OCI-M1 (cell line): ENCODE data around the gene SCARB2.

ENCODE experiments used
- DNase-seq: peaks from one replicate; lab custom pipeline; 2025; lab: John Stamatoyannopoulos, UW

SCARB2 gene

GRCh38 chr4:76224171-76224570, 10.5 kb upstream of the SCARB2 start:
- DNase-seq, result no peak

GRCh38 chr4:76219299-76220055, 5.9 kb upstream of the SCARB2 start:
- DNase-seq, result no peak

DNA sequence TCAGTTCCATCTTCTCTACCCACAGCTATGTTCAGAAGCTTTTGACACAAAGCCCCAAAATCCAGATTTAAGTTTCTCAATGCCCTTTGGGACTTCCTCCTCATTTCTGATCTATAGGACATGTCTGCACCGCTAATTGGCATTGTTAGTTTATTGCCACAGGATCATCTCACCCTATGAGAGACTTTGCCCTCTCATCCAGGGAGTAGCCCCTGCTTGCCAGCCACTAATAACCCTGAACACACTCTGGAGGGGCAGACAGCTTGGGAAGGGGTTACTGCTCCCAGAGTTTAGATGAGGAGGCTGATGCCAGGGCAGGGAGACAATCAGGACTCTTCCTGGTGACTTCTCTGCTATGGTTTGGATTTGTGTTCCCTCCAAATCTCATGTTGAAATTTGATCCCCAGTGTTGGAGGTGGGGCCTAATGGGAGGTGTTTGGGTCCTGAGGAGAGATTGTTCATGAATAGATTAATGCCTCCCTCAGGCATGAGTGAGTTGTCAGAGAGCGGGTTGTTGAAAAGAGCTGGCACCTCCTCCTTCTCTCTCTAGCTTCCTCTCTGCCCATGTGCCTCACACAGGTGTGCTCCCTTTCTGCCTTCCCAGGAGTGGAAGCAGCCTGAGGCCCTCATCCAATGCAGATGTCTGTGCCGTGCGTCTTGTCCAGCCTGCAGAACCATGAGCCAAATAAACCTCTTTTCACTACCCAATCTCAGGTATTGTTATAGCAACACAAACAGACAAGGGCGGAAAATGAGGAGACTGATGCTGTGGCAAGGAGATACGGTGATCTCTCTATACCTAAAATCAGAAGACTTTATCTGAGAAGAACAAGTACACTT, 3.6 kb upstream of the SCARB2 start:
- peak; percentile 19 for DNase-seq

DNA sequence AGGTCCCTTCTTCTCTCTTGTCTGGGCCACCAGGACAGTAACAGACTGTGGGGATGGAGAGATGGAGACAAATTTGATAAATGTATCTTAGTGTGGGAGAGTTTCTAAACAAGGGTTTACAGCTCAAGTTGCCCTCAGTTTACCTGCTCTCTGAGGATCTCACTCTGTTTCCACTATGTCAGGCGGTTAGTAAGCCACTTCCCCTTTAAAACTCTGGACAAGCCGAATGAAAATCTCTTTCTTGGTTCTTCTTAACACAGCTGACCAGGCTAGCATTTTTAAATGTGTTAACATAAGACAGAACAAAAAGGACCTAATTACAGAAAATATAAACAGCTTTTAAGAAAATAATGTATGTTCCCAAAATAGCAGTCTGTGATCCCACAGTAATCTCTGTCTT, 2.9 kb upstream of the SCARB2 start:
- peak; percentile 16 for DNase-seq

- no peak for DNase-seq
Measured at GRCh38 chr4:76215077-76215476, 1.5 kb upstream of the SCARB2 start.

GRCh38 chr4:76214177-76214675, 602 bp upstream of the SCARB2 start:
- DNase-seq, result no peak

- DNase-seq, result no peak
Measured at GRCh38 chr4:76212851-76213414, 691 bp downstream of the SCARB2 start.

DNA sequence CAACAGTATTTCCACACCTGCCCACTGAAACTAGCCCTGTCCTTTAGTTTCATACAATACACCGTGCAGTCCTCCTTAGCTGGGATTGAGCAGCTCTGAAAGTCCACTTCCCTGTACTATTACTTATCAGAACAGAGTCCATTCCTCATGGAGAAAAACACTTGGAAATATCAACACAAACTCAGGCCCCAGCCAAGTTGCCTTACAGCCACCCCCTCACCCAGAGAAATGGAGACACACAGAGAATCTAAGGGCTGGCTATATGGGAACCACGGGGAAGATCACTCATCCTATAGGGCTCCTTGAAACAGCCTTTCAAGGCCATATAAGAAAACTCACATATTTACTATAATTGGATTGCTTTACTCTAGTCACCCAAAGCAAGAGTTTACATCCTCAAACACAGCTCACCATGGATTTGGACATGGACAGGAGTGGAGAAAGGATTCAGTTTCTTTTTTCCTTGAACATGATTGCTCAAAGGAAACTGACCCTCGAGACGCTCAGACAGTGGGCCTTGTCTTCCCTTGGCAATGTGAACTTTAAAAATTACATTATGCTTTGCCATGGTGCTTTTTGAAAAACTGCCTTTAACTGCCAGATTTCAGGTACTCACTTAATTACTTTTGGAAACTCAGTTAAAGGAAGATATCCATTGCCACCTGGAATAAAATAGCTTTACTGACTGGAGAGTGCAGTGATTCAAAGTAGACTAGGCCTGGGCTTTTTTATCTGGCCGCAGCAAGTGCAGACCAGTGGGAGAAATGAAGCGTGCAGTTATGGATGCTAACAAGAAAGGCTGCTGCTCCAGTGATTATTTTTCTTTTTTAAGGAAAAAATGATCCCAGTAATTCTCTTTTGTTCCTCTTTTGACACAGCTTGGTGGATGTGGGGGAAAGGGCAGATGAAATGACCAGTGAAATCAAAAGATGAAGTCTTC, 1.6 kb downstream of the SCARB2 start:
- peak; percentile 6 for DNase-seq

GRCh38 chr4:76210452-76210851, 3.2 kb downstream of the SCARB2 start:
- peak; percentile 60 for DNase-seq

- DNase-seq, result no peak
Measured at GRCh38 chr4:76209881-76210280, 3.7 kb downstream of the SCARB2 start.

GRCh38 chr4:76208005-76208765, 5.4 kb downstream of the SCARB2 start:
- DNase-seq, result peak; percentile 69

- DNase-seq, result no peak
Measured at GRCh38 chr4:76207549-76207948, 6.1 kb downstream of the SCARB2 start.

DNA sequence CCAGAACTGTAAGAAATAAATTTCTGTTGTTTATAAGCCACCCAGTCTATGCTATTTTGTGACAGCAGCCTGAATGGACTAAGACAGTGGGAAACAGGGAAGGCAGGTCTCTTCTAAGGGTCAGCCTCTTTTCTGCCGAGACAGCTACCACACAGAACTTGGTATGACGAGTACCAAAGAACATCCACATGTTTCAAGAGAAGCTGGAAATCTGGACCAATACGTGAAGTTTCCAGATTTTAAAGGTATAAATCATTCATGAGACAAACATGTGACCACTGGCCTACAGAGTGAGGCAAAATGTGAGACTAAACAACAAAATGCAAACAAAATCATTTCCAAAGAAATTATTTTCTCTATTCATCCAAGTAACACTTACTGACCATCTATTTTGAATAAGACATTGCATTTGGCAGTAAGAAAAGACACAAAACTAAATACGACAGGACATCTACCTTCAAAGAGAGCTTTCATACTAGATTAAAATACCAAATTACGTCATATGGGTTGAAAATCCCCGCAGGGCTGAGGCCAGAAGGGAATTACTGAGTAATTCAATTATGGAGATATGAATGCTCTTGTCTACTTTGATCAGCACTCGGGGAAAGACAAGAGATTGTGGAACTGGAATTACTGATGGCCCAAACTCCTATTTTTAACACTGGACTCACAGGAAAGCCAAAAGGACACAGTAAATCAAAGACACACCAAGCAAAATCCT, 7.2 kb downstream of the SCARB2 start:
- DNase-seq, result no peak

DNA sequence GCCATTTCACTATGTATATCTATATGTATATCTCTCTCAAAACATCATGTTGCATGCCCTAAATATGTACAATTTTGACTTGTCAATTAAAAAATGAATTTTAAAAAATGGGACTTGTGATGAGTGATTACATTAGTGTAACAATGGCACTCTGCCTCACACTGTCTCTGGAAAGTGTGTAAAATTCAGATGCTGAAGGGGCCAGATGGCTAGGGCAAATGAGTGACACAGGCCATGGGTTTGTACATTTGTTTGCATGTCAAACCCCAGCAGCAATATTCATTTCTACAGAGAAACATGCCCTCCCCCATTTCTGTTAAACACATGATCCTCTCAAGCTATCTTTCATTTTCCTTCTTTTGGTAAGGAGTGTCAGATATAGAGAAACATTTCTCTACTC, 8.1 kb downstream of the SCARB2 start:
- no peak for DNase-seq

DNA sequence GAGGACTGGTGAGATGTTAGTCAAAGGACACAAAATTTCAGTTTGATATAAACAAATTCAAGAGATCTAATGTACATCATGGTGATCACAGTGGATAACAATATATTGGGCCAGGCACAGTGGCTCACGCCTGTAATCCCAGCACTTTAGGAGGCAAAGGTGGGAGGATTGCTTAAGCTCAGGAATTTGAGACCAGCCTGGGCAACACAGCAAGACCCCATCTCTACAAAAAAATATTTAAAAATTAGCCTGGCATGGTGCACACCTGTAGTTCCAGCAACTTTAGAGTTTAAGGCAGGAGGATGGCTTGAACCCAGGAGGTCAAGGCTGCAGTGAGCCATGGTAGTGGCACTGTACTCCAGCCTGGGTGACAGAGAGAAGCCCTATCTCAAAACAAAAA, 8.7 kb downstream of the SCARB2 start:
- DNase-seq, result no peak

- no peak for DNase-seq
Measured at GRCh38 chr4:76203541-76203940, 10.1 kb downstream of the SCARB2 start.

- no peak for DNase-seq
Measured at GRCh38 chr4:76201276-76201675, 12.3 kb downstream of the SCARB2 start.

DNA sequence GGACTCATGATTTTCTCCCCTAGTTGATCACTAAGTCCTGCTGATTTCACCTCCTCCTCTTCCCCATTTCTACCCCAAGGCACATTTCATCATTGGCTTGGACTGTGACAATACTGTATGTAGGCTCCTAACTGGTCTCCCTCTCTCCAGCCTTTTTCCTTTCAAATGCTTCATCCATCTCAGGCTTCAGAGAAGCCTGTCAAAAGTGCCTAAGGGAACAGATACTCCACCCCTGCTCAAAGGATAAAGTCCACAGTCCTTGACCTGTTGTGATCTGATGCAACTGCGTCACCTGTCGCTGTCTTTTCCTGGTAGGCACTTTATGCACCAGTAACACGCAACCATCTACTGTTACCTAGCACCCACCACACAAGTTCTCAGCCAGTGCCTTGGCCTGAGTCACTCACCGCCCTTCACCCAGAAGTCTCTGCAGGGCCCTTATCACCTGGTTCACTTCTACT, 12.8 kb downstream of the SCARB2 start:
- DNase-seq, result peak; percentile 15

DNA sequence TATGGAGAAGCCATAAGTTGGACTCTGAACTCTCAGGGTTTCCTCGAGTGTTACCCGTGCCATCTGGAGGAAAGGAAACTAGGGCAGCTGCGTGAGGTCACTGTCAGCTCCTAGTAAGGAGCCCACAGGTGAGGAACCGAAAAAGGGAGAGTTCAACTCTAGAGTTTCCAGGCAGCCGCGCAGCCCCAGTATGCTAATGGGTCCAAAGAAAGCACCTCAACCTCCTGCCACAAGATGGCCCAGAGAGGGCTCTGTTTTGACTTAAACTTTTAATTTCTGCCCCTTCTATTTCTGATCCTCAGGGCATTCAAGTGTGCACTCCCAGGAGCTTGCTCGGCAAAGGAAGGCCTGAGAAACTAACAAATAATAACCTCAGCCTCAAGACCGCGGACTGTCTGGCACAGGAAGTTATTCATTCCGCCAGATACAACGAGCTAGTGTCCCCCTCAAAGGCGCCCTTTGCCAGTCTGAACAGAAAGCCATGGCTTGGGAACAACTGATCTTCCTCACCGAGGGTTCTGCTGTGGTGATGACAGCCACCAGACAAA, 13.9 kb downstream of the SCARB2 start:
- no peak for DNase-seq
